A204.1 (cell line): Measurements from ENCODE around the gene ANXA6.

Source experiments
- FAIRE-seq: peaks from 2 replicates; lab custom pipeline; 2012; peaks lifted over from hg19 to GRCh38; lab: Jason Lieb, UNC

The ANXA6 gene

GRCh38 chr5:151153300-151153699, 4.3 kb downstream of the ANXA6 start:
- FAIRE-seq: no peak

GRCh38 chr5:151151793-151152192, 5.8 kb downstream of the ANXA6 start:
- FAIRE-seq: no peak

GRCh38 chr5:151151263-151151660, 6.3 kb downstream of the ANXA6 start:
- no peak for FAIRE-seq

DNA sequence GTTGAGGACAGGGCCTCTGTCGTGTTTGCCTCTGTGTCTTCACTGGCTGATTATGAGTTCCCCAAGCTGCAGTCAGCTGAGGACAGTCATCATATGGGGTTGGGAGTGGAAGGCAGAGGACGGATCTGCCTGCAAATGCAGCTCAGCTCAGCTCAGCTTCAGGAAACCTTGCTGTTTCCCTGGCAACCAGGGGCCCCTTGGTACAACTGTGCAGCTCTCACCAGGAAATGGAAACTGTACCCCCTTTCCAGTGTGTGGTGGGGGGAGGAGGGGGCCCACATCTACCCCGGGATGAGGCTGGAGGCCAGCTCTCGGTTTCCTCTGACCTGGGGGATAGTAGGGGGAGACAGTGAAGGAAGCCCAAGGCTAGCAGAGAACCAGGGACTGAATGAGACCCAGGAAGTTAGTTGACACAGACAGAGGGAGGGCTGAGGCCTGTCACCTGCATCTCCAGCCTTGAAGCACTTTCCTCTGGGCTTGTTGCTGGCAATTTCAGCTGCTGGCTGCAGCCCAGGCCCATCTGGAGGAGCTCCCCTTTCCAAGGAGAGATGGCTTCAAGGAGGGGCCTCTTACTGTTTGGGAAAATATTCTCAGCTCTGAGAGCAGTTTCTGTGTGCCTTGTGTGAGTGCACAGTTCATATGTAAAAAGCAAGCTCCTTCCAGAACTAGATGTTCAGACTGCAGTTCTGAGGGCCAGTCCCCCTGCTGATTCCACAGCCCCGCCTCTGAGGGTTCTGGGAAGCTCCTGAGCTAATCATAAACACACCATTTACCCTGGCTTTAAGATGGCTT, 6.9 kb downstream of the ANXA6 start:
- FAIRE-seq: no peak

GRCh38 chr5:151148583-151148982, 9.0 kb downstream of the ANXA6 start:
- FAIRE-seq: no peak

DNA sequence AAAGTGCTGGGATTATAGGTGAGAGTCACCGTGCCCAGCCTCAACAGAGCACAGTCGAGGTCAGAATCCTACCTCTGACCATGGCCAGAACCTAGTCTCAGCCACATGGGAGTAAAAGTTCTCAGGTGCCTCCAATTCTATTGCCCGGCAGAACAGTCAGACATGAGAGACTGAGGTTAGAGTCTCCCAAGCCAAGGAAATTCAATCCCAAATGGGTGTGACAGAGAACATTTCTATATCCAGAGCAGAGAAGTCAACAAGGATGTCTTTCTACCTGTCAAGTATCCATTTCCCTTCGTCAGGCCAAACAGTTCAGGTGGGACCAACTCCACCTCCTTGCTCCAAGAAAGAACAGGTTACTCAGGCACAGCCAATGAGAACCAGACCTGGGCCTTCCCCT, 10.5 kb downstream of the ANXA6 start:
- no peak for FAIRE-seq

DNA sequence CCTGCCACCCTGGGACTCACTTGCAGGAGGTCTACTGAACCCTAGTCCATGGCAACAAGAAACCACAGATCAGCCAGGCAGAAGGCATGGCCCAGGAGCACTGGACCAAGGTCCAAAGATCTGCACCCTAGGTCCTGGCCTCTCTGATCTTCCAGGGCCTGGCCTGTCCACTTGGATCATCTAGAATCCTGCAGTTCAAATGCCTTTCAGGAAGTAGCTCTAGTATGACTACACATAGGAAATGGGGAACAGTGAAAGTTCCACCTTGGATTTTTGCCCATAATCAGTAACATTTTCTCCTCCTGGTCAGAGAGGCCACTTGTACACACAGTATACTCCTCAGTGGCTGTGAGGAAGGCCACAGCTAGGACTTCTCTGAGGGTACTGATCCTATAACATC, 11.5 kb downstream of the ANXA6 start:
- FAIRE-seq: no peak

DNA sequence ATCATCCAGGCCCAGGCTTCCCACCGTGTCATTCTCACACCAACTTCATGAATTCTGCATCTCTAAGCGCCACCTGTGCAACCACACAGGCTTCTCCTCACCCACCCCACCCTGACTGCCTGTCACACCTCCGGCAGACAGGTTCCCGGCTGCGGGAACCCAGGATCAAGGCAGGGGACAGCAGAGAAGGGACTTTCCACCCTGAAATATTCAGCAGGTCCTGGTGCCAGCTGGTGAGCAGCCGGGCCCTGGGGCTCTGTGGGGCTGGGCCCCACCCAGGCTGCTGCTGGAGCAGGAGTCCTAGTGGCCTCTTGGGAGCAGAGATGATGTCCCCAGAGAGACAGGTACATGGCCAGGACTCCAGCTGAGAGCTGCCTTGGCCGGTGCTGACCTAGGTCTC, 12.7 kb downstream of the ANXA6 start:
- FAIRE-seq: no peak

- no peak for FAIRE-seq
Measured at GRCh38 chr5:151144275-151144674, 13.3 kb downstream of the ANXA6 start.

DNA sequence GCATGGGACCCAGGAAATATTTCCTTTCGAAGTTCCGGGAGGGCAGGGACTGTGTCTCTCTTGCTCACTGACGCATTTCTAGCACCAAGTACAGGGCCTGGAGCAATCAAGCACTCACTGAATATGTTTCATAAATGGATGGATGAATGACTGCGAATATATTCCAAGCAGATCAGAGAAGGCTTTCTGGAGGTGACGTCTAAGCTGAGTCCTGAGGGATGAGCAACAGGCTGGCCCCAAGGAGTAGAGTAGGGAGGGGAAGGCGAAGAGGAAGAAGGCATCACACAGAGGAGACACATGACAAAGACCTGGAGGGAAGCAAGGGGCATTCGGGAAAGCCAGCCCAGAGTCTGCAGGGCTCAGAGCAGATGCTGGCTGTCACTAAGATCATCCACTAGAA, 13.9 kb downstream of the ANXA6 start:
- no peak for FAIRE-seq

DNA sequence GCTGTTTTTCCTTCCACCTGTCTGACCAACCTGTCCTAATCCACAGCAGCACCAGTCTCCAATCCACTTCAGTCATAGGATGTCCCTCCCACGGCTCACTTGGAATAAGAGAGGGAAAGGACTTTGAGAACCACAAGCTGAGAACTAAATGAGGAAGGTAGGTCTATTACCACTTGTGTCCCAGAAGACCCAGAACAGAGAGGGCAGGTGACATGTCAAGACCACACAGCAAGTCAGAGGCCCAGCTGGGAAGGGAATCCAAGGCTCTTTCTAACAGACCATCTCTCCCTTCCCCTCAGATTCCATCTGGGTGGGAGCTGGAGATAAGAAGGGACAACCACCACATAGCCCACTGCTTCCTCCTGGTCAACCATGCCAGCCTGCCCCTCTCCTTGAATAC, 14.6 kb downstream of the ANXA6 start:
- no peak for FAIRE-seq

DNA sequence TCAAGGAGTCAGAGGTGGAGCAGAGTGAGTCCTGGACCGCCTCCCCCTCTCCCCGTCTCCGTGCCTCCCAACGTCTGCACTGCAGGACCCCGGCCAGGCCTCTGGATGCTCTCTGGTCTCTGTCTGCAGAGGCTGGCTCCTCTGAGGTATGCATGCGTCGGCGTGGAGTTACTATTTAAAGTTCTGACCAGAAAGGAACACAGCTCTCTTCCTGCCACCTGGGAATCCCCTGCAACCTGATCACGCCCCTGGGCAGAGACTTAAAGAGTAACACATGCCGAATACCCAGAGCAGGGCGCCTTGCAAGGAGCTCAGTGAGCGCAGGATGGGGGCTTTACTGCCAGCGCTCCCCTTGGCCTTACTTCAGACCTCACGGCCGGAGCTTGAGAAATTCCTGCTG, 16.0 kb downstream of the ANXA6 start:
- FAIRE-seq: no peak

- FAIRE-seq: no peak
Measured at GRCh38 chr5:151140686-151141459, 16.7 kb downstream of the ANXA6 start.

- no peak for FAIRE-seq
Measured at GRCh38 chr5:151139646-151140045, 17.9 kb downstream of the ANXA6 start.

GRCh38 chr5:151139015-151139414, 18.6 kb downstream of the ANXA6 start:
- FAIRE-seq: no peak

- FAIRE-seq: no peak
Measured at GRCh38 chr5:151138114-151138513, 19.5 kb downstream of the ANXA6 start.

DNA sequence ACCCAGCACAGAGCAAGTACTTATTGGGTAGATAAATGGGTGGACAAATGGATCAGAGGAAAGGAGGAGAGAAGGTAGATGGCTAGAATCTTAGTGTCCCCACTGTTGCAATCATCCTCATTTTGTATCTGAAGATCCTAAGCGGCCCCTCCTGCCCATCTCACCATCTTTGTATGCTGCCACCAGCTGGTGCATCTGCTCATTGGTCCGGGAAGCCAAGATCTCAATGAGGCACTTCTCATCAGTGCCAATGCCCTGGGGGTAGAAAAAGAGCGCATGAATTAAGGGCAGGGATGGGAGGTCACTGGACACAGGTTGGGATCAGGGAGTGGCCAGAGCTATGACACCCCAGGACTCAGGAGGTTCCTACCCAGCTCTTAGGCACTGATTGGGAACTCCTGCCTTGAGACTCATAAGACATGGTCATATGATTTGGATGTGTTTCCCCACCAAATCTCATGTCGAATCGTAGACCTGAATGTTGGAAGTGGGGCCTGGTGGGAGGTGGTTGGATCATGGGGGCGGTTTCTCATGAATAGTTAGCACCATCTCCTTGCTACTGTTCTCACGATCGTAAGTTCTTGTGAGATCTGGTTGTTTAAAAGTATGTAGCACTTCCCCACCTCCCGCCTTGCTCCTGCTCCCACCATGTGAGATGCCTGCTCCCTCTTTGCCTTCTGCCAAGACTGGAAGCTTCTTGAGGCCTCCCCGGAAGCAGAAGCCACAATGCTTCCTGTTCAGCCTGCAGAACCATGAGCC, 20.3 kb downstream of the ANXA6 start:
- no peak for FAIRE-seq

DNA sequence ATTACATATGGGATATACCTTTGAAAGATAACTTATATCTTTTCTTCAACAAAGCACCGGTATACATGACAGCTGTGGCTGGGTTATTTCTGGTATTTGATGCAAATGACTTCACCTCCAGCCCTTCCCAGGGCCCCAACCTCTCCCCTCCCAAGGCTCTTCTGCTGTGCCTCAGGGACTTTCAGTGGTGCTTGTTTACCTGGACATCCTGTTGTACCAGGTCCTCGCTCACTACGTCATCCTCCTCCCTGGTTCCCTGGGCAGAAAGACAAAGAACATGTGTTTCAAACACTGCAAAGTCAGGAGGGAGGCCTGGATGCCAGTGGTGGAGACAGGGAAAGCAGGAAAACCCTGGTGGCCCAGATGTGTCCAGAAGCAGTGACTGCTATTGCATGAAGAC, 23.4 kb downstream of the ANXA6 start:
- FAIRE-seq: no peak

GRCh38 chr5:151132963-151133362, 24.6 kb downstream of the ANXA6 start:
- FAIRE-seq: no peak

DNA sequence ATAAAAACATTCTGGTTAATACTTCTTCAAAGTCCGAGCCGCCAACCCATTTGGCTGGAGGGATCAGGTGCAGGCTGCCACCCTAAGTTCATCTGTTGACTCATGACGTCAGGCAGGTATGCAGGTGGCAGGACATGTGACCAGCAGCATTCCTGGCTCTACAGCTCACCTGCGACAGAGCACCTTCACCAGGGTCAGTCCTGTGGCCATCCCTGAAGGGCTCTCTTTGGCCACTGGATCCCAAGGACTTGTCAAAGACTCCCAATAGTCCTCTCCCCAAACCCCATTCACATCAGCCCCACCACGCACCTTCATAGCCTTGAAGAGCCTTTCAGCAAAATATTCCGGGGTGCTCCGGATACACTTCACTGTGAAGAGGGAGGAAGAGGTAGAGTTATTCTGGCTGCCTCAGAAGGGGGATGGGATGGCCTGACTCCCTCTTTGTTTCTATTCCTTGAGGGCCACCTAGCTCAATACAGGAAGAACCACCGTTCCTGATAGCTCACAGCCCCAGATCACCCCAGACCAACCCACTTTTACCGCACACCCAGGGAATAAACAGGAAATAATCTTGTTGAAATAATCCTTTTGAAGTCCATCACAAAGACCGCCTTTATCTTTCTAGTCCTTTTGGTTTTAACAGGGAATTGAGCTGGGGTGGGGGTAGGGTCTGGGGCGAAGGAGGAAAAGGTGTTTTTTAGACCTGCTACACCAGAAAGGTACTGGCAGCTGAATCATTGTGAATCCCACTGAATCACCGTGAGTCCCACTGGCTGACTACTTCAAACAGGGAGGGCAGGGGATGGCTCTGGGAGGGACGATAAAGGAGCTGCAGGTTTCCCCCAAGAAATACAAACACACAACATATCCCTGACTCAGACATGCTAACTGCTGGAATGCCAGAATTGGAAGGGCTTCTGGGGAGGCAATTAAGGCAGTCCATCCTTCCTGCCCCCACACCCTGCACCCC, 26.4 kb downstream of the ANXA6 start:
- no peak for FAIRE-seq

DNA sequence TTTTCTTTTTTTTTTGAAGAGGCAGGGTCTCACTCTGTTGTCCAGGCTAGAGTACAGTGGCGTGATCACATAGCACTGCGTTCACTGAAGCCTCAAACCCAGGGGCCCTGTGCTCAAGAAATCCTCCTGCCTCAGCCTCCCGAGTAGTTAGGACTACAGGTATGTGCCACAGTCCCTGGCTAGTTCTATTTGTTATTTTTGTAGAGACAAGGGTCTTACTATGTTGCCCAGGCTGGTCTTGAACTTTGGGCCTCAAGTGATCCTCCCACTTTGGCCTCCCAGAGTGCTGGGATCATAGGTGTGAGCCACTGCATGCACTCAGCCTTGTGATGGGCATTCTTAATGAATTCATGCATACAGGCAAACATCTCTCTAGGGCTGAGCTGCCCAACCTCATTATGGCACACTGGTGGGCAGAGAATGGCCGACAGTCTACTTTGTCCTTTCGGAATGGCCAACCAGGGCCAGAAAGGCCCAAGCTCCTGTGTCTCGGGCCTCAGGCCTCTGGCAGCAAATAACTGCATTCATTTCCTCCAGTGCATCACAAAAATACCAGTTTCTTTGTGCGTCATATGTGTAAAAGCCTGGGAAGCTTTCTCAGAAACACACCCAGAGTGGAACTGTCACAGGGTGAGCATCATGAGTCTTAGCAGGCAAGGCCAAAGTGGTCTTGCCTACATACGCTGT, 27.2 kb downstream of the ANXA6 start:
- no peak for FAIRE-seq
